H9 (cell line): ENCODE measurements around the gene RETNLB. TPM values are rescaled to one million over a fixed set of nuclear protein-coding genes. Genes with fewer than 3 reads are reported as not detected.

Experiments
- DNase-seq: peaks from one replicate; pipeline ENCODE4 v3.0.0-alpha.2; 2017
- H2AFZ ChIP-seq: one replicate; pipeline ENCODE4 v1.6.1; 2013; ENCODE audit warnings: mild to moderate bottlenecking, low read length, control low read depth, moderate library complexity
- H2AK5ac ChIP-seq: 2 replicates; pipeline ENCODE4 v1.6.1; 2013; ENCODE audit warnings: low read length, control low read depth, mixed read lengths; ENCODE audit not compliant: insufficient read length
- H2BK120ac ChIP-seq: one replicate; pipeline ENCODE4 v1.6.1; 2013; ENCODE audit warnings: low read depth, mild to moderate bottlenecking, low read length, control low read depth, inconsistent platforms; ENCODE audit not compliant: poor library complexity, severe bottlenecking
- H2BK12ac ChIP-seq: 2 replicates; pipeline ENCODE4 v1.6.1; 2013; ENCODE audit warnings: low read length, control low read depth, mixed read lengths, low read depth; ENCODE audit not compliant: insufficient read length
- H2BK15ac ChIP-seq: 2 replicates; pipeline ENCODE4 v1.6.1; 2013; ENCODE audit warnings: low read depth, low read length, control low read depth
- H2BK20ac ChIP-seq: one replicate; pipeline ENCODE4 v1.6.1; 2013; ENCODE audit warnings: low read depth, mild to moderate bottlenecking, low read length, control low read depth, inconsistent platforms; ENCODE audit not compliant: poor library complexity, severe bottlenecking
- H2BK5ac ChIP-seq: 2 replicates; pipeline ENCODE4 v1.6.1; 2013; ENCODE audit warnings: low read length, control low read depth, mixed read lengths; ENCODE audit not compliant: insufficient read length
- H3K14ac ChIP-seq: 2 replicates; pipeline ENCODE4 v1.6.1; 2013; ENCODE audit warnings: low read length, control low read depth; ENCODE audit not compliant: insufficient read depth
- H3K18ac ChIP-seq: 2 replicates; pipeline ENCODE4 v1.6.1; 2013; ENCODE audit warnings: low read depth, mild to moderate bottlenecking, mixed read lengths, low read length, control low read depth; ENCODE audit not compliant: insufficient read length
- H3K23ac ChIP-seq: 2 replicates; pipeline ENCODE4 v1.6.1; 2013; ENCODE audit warnings: low read length, control low read depth, mixed read lengths, low read depth; ENCODE audit not compliant: insufficient read length
- H3K23me2 ChIP-seq: 2 replicates; pipeline ENCODE4 v1.6.1; 2013; ENCODE audit warnings: low read depth, mild to moderate bottlenecking, mixed read lengths, low read length, control low read depth; ENCODE audit not compliant: insufficient read length, poor library complexity, severe bottlenecking
- H3K27ac ChIP-seq: 2 replicates; pipeline ENCODE4 v1.5.1; 2013; ENCODE audit warnings: low read length, control low read depth, mixed read lengths, low read depth; ENCODE audit not compliant: insufficient read length
- H3K27me3 ChIP-seq: 2 replicates; pipeline ENCODE4 v1.6.1; 2013; ENCODE audit warnings: low read length, control low read depth, inconsistent platforms; ENCODE audit not compliant: insufficient read depth
- H3K4ac ChIP-seq: 2 replicates; pipeline ENCODE4 v1.6.1; 2013; ENCODE audit warnings: low read depth, mild to moderate bottlenecking, control low read depth, inconsistent platforms, low read length, moderate library complexity
- H3K4me1 ChIP-seq: 2 replicates; pipeline ENCODE4 v1.6.1; 2013; ENCODE audit warnings: low read length, control low read depth, inconsistent platforms; ENCODE audit not compliant: insufficient read depth
- H3K4me2 ChIP-seq: 2 replicates; pipeline ENCODE4 v1.6.1; 2013; ENCODE audit warnings: low read length, control low read depth, mixed read lengths; ENCODE audit not compliant: insufficient read length, insufficient read depth
- H3K56ac ChIP-seq: 2 replicates; pipeline ENCODE4 v1.6.1; 2013; ENCODE audit warnings: low read depth, mild to moderate bottlenecking, mixed read lengths, low read length, control low read depth; ENCODE audit not compliant: insufficient read length
- H3K79me1 ChIP-seq: 2 replicates; pipeline ENCODE4 v1.6.1; 2013; ENCODE audit warnings: low read depth, mild to moderate bottlenecking, moderate library complexity, low read length, control low read depth, inconsistent platforms; ENCODE audit not compliant: insufficient read depth, poor library complexity, severe bottlenecking
- H3K79me2 ChIP-seq: 2 replicates; pipeline ENCODE4 v1.6.1; 2013; ENCODE audit warnings: low read length, control low read depth, inconsistent platforms; ENCODE audit not compliant: insufficient read depth
- H3K9ac ChIP-seq: 2 replicates; pipeline ENCODE4 v1.6.1; 2013; ENCODE audit warnings: low read length, control low read depth, mixed read lengths; ENCODE audit not compliant: insufficient read length; ENCODE audit errors: extremely low read depth
- H3K9me3 ChIP-seq: one replicate; pipeline ENCODE4 v1.6.1; 2013; ENCODE audit warnings: low read depth, low read length, inconsistent platforms; ENCODE audit not compliant: control insufficient read depth
- H3T11ph ChIP-seq: one replicate; pipeline ENCODE4 v1.6.1; 2013; ENCODE audit warnings: mild to moderate bottlenecking, low read length, control low read depth, inconsistent platforms
- H4K20me1 ChIP-seq: one replicate; pipeline ENCODE4 v1.6.1; 2013; ENCODE audit not compliant: control insufficient read depth, insufficient read length, insufficient read depth
- H4K5ac ChIP-seq: 2 replicates; pipeline ENCODE4 v1.6.1; 2013; ENCODE audit warnings: low read depth, mild to moderate bottlenecking, mixed read lengths, low read length, control low read depth; ENCODE audit not compliant: insufficient read length
- H4K8ac ChIP-seq: replicated peaks from 2 replicates; pipeline ENCODE4 v1.6.1; 2013; ENCODE audit warnings: low read length, control low read depth, mixed read lengths, low read depth; ENCODE audit not compliant: insufficient read length
- H4K91ac ChIP-seq: 2 replicates; pipeline ENCODE4 v1.6.1; 2013; ENCODE audit warnings: low read depth, mild to moderate bottlenecking, moderate library complexity, mixed read lengths, low read length, control low read depth; ENCODE audit not compliant: insufficient read length
- H3K27ac Mint-ChIP-seq, 3 experiments: 2 replicates in 2 of 3; 3 replicates in 1 of 3; pipeline ENCODE4 v1.8.0; 2020 to 2021; ENCODE audit warnings: mixed read lengths in 3 of 3, mild to moderate bottlenecking in 1 of 3, moderate library complexity in 1 of 3
- H3K27me3 Mint-ChIP-seq: 2 replicates; pipeline ENCODE4 v1.8.0; 2021; ENCODE audit warnings: low read depth, mild to moderate bottlenecking, moderate library complexity, mixed read lengths
- H3K36me3 Mint-ChIP-seq, 3 experiments: 2 replicates in 2 of 3; 3 replicates in 1 of 3; pipeline ENCODE4 v1.8.0; 2020 to 2021; ENCODE audit warnings: low read depth in 3 of 3, mixed read lengths in 3 of 3; ENCODE audit not compliant: insufficient read depth in 1 of 3
- H3K4me1 Mint-ChIP-seq, 2 experiments: 2 replicates each; pipeline ENCODE4 v1.8.0; 2020; ENCODE audit warnings: mixed read lengths in 2 of 2
- H3K4me3 Mint-ChIP-seq, 2 experiments: 2 replicates in 1 of 2; 3 replicates in 1 of 2; pipeline ENCODE4 v1.8.0; 2020 to 2021; ENCODE audit warnings: mild to moderate bottlenecking in 2 of 2, mixed read lengths in 2 of 2, moderate library complexity in 1 of 2
- H3K9me3 Mint-ChIP-seq, 2 experiments: 2 replicates in 1 of 2; 3 replicates in 1 of 2; pipeline ENCODE4 v1.8.0; 2020; ENCODE audit warnings: mild to moderate bottlenecking in 2 of 2, mixed read lengths in 2 of 2, moderate library complexity in 1 of 2
- WGBS: extraction: QIAGEN DNeasy Blood & Tissue Kit; methylation state at CpG from one replicate; pipeline ENCODE4 v1.1.7; 2013; ENCODE audit warnings: missing lambda C conversion rate, low lambda C conversion rate, mixed read lengths; ENCODE audit not compliant: insufficient read length; ENCODE audit errors: extremely low coverage; 5-methylcytosine and 5-hydroxymethylcytosine counted together
- total RNA-seq: library from RNA; stranded (reverse); gene quantifications from 2 replicates; pipeline ENCODE4 v1.2.1, GENCODE V29; 2021
- TF ChIP-seq, protein P1 (sequence below): fragments of 200-600 bp; sonication (generic); conservative IDR thresholded peaks from 3 replicates; pipeline ENCODE4 v1.8.0; 2021; ENCODE audit warnings: antibody characterized with exemption, mild to moderate bottlenecking

The RETNLB gene
- total RNA-seq, 1 experiment from 2014 or later = not detected

DNA sequence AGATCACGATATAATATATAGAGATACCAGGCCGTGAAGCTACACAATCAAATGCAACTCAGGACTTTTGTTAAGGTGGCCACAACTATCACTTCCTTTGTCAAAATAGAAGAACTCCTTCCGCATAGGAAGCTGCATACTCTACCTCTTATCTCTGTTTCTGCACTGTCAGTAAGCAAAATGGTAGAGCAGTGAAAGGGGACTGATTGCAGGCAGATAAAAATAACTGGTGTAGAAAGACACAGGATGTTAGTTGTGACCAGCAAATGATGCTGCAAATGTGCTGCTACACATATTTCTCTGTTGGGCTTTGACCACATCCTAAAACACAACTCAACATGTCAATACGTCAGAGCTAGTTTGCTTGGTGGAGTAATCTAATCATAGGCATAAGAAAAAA is 49.1 kb upstream of the RETNLB start:
- no peak overlapping the region for H4K91ac ChIP-seq
- no peaks in the 10 kb centered on the region for H3K27me3 ChIP-seq
- H2BK15ac ChIP-seq = no peak overlapping the region
- no peak overlapping the region for H3T11ph ChIP-seq
- DNase-seq = no peak
- Mint-ChIP-seq H3K4me3 (no peak overlapping the region), H3K27me3 (no peaks in the 10 kb centered on the region), H3K9me3 (no peaks in the 10 kb centered on the region), H3K4me1 (no peaks in the 10 kb centered on the region), H3K36me3 (no peaks in the 10 kb centered on the region), H3K27ac (no peak overlapping the region; a peak in 1 of 7 replicates)
- H3K4me1 ChIP-seq = no peaks in the 10 kb centered on the region
- H2BK120ac ChIP-seq = no peak overlapping the region
- no peak overlapping the region for H3K56ac ChIP-seq
- no peak overlapping the region for H3K23ac ChIP-seq
- H2BK5ac ChIP-seq = no peak overlapping the region
- H3K18ac ChIP-seq = no peak overlapping the region
- H2AK5ac ChIP-seq = no peak overlapping the region
- no peak overlapping the region for H3K4me2 ChIP-seq
- no peaks in the 10 kb centered on the region for H3K9me3 ChIP-seq
- no peak overlapping the region for H4K8ac ChIP-seq
- H3K23me2 ChIP-seq = no peaks in the 10 kb centered on the region
- no CpG with 5 or more reads among the region's 4 CpGs for WGBS
- no peaks in the 10 kb centered on the region for H3K79me1 ChIP-seq
- H3K4ac ChIP-seq = no peak overlapping the region
- no peak overlapping the region for H2BK20ac ChIP-seq
- no peaks in the 10 kb centered on the region for H3K79me2 ChIP-seq
- no peak overlapping the region for H3K27ac ChIP-seq
- no peak overlapping the region for H2AFZ ChIP-seq
- H4K20me1 ChIP-seq = no peaks in the 10 kb centered on the region
- H4K5ac ChIP-seq = no peak overlapping the region
- TF ChIP-seq, protein P1, sequence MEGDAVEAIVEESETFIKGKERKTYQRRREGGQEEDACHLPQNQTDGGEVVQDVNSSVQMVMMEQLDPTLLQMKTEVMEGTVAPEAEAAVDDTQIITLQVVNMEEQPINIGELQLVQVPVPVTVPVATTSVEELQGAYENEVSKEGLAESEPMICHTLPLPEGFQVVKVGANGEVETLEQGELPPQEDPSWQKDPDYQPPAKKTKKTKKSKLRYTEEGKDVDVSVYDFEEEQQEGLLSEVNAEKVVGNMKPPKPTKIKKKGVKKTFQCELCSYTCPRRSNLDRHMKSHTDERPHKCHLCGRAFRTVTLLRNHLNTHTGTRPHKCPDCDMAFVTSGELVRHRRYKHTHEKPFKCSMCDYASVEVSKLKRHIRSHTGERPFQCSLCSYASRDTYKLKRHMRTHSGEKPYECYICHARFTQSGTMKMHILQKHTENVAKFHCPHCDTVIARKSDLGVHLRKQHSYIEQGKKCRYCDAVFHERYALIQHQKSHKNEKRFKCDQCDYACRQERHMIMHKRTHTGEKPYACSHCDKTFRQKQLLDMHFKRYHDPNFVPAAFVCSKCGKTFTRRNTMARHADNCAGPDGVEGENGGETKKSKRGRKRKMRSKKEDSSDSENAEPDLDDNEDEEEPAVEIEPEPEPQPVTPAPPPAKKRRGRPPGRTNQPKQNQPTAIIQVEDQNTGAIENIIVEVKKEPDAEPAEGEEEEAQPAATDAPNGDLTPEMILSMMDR = no peak
- no peak overlapping the region for H3K9ac ChIP-seq
- H3K14ac ChIP-seq = no peak overlapping the region
- no peak overlapping the region for H2BK12ac ChIP-seq
